Stimulated activated CD4-positive, alpha-beta T cell treated with anti-CD3 and anti-CD28 coated beads, TNF-alpha, amount 100 ng/mL, for 4 hours (primary cell): ENCODE data around the gene SLC23A1.
"Not testable (repeated sequence)": the region's sequence is repeated elsewhere in the genome, so short reads cannot be mapped to it uniquely, and the experiment has no call there.

Source experiments
- DNase-seq, 3 experiments: peaks; one replicate each; pipeline ENCODE4 v3.0.0-alpha.2; 2020; ENCODE audit warnings: low read depth in 3 of 3

SLC23A1 gene

DNA sequence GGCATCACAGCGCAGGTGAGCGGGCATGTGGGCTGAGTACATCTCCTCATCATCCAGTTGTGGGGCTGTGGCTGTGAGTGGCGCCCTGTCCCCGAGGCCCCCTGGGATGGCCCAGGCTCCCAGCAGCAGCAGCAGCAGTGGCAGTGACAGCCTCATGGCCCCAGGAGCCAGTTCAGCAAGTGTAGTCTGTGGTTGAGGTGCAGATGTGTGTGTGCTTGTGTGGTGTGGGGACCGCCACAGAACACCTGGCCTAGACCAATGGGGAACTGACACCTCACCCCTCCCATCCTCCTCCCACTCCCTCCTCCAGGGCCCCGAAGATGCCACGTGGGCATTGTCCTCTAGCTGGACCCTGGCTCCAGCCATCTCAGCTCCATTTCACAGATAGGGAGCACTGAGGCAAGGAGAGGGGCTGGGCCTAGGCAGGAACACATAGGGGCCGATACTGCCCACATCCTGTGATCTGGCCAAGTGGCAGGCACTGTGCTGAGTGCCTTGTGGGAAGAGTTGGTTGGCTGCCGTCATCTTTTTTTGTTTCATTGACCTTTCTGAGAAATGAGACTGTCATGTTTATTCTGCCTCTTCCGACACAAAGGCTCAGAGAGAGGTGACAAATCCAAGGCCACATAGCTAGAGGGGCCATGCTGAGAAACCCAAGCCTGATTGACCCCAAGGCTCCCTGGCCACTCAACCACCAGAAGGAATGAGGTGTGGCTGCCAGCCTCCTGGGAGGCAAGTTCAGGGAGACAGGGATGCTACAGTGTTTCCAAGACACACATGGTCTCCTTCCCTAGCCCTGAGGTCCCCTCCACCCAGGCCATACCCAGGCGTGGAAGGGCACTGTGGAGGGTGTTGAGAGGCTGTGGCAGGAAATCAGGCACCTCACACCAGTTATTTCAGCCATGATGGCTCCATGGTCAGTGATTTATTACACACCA, 6.9 kb upstream of the SLC23A1 start, which contains the start of gene MZB1:
MZB1 (minus strand) TSS at position 213 of the 938 bp plus-strand sequence; CDS start at position 156, 57 bp downstream.
- DNase-seq, result no peak

DNA sequence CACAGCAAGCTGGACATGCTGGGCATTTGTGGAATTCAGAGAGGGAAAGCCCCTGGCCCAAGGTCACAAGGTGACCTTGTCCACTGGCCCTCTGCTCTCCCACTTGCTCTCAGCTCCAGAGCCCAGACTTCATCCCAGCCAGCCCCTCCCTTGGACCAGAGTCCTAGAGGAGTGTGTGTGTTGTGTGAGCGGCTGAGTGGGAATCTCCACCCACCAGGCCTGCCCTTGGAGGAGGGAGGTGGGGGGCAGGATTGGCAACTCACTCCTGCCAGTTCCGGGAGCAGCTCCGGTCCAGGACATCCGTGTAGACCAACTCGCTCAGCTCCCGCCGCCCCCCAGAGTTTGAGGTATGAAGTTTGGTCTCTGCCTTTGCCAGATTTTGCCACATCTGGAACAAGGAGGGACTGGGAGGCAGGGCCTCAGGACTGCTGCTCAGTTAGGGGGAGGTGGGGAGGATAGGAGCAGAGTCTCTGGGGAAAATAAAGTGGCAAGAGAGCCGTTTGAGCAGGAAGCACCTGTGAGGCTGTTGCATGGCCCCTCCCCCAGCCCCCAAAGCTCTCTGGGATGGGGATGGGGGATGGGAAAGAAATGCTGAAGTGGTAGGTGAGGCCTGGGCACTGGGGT, 5.2 kb upstream of the SLC23A1 start:
- no peak for DNase-seq

DNA sequence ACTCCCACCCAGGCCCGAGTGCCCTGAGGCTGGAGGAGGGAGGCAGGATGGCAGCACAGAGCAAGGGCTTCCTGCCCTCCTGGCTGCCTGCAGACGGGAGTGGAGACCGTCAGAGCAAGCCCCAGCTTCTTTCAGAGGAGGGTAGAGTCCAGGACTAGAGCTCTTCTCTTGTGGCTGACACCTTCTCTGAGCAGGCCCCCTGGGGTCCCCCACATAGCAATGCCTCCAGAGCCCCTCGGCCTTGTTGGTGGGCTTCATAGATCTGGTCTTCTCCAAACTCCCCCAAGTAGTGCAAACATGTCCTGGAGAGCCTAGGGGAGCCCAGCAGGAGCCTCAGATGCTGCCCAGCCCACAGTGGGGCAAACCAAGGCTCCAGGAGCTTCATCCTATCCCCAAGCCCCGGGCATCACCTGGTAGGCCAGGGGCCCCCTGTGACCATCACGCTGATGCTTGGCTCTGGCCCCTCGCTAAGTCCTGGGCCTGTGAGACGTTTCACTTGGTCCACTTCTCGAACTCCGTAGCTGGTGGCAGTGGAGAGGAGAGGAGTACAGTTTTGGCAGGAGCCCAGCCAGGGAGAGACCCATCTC, 4.6 kb upstream of the SLC23A1 start:
- no peak for DNase-seq

DNA sequence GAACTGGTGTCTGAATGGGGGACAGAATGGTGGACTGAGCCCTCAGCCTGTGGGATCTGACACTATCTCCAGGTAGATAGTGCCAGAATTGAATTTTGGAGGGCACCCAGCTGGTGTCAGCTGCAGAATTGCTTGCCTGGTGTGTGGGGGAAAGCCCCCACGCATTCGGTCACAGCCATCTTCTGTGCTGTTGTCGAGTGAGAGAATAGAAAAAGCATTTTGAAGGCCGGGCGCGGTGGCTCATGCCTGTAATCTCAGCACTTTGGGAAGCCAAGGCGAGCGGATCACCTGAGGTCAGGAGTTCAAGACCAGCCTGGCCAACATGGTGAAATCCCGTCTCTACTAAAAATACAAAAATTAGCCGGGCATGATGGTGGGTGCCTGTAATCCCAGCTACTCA, 3.9 kb upstream of the SLC23A1 start:
- not testable (repeated sequence) for DNase-seq

DNA sequence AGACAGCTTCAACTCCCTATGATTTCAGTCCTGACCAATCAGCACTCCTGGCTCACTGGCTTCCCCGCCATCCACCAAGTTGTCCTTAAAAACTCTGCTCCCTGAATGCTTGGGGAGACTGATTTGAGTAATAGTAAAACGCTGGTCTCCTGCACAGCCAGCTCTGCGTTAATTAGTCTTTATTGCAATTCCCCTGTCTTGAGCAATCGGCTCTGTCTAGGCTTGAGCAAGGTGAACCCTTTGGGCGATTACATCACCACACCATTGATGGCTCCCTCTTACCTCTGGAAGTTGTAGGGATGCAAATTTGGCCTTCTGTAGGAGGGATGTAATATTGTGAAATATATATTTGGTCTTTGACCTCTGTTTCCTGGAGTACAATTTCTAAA, 2.9 kb upstream of the SLC23A1 start:
- DNase-seq, result no peak

DNA sequence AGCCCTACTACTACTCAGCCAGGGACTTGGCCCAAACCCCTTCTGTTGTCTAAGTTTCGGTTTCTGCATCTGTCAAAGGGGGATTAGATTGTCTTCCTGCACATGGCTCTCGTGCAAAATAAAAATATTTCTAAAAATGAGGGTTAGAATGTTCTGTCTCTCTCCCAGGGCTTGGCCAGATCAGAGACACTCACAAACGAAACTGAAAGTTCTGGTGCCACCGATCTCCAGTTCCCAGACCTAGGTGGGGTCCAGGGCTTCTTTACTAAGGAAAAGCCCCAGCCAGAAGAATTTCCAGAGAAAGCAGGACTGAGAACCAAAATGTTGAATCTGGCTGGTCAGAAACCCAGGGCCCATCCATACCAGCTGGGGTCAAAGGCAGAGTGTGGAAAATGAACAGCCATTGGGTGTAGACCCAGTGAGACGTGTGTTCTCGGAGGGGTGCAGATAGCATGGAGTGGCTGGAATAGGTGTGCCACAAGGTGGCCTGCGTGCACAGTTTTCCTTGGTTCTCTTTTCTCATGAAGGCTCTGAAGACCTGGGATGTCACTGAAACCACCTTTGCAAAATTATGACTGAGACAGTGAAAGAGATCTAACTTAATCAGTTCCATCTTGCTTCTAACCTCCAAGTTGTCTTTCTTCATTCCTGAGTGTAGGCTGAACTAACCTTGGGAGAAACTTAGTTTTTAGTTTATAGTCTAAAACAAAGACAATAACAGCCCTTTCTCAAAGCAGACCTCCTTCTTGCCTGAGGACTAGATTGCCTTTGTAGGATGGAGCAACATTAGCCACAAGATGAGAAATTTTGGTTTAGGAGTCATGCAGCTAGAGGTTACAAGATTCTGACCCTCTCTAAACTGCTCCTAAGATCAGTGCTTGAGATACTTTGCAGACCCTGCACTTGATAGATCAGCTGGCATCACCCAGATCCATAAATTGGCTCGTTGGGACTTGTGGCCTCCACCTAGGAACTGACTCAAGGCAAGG, 2.3 kb upstream of the SLC23A1 start:
- DNase-seq, result no peak

DNA sequence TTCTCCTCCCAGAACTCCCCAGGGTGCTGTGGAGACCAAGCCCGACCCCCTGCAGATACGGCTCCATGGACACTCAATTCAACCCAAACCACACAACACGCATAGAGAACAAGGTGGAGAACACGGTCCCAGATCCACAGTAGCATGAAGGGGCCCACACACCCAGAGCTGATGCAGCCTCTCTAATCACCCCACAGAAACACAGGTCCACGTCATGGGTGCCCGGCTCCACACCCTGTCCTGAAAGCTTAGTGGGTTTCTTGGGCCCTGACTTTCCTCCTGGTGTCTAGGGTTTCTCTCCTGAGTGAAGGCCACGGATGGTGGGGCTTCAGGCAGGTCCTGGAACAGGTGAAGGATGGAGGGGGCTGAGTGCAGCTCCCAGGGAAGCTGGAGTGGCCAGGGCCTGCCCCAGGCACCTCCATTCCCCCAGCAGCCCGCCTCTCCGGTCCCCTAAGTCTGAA, 1.5 kb upstream of the SLC23A1 start:
- no peak for DNase-seq

DNA sequence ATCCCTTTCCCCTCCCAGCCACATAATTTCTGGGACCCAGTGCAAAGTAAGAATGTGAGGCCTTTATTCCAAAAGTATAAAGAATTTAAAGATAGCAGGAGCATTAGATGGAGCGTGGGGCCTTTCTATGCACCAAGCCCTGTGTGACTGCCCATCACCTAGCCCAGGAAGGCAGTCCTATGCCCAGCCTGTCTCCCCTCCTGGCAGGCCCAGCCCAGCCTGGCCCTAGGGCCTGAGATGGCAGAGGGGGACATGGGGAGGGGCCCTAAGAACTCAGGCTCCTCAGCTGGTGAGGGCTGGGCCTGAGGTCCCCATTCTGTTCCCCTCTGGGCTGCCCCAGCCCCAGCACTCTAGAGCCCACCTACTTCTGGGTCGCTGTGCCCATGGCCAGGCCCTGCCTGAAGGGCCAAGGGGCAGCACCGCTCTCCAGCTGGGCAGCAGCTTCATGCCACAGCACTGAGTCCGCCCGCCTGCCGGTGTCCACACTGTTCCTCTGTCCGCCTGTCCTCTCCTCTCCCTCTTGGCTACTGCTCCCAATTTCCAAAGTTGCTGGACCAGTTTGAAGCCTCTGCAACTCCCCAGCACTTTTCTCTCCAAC, 995 bp upstream of the SLC23A1 start:
- DNase-seq, result no peak

DNA sequence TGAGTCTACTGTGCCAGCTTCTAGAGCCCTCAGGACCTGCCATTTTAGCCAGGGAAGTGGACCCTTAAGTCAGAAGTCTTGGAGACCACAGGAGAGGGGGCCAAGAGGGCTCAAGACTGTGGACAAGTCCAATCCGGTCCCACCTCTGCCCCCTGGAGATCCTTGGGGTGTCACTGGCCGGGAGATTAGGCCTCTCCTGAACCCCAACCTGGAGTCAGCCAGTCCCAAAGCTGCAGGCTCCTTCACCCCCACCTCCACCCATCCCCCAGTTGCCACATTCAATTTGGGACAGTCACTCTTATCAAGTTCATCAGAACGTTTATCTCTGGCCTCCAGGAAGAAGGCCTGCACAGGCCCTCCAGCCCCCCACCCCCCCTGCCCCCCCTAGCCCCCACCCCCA, 290 bp downstream of the SLC23A1 start:
- DNase-seq, result no peak

DNA sequence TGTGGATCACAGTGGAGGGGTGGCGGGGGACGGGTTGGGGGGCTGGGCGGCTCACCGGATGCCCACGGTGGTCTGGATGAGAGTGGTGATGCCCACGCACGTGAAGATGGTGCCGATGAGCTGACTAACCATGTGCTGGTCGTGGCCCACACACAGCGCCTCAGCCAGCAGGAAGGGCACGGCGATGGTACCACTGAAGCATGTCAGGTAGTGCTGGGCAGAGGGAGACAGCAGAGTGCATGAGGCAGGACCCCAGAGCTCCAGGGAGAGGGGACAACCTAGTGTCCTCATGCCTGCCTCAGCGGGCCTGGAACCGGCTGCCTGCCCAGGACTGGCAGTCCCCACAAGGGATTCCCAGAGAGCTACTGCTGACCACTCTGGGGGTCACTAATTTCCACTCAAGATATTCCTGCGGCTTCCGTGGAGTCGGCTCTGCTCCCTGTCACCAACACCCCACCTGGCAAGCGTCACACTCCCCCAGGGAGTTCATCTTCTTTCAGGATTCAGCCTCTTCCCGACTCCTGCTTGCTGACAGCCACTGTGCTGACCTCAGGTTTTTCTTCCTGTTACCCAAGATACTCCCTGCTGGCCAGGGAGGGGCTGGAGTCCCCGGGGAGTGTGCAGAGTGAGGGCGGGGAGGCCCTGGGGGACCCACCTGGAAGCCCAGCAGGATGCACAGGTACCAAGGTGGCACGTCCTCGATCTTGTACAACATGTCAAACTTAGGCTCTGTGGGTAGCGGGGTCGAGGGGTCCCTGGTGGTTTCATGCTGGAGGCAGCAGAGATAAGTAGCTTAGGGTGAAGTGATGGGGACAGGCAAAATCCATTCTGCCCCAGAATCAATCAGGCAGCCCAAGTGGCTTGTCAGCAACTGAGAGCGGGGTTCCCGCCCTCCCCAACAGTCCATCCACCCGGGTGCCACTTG, 998 bp downstream of the SLC23A1 start:
- DNase-seq, result no peak

DNA sequence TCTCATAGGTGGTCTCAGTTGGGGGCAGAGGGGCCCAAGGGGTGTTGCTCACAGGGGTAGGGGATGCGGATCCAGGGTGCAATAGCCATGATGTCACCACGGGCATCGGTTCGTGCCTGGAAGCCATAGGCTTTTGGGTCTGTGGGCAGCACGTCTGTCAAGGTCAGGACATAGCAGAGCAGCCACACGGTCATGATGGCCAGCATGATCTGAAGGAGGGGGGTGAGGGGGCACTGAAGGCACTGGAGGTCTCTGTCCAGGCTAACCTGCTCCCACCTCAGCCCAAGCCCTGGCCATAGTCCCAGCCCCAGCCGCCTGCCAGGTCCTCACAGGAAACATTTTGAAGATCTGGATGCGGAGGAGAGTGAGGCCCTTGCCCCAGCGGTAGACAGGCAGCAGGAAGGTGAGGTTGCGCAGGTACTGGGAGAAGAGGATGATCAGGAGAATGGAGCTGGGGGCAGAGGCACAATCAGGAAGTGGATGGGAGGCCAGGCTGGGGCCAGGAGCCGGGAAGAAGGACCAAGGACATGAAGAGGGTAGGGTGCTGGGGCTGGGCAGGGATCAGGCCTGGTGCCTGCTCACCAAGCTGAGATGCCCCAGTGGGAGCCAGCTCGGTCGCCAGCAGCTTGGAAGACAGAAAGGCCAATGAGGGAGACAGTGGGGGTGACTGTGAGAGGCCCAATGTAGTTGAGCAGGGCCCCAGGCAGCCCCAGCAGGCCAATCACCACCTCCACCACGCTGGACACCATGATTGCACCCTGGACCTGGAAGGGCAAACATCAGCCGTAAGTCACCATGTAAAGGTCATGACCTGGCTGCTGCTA, 3.3 kb downstream of the SLC23A1 start:
- no peak for DNase-seq

DNA sequence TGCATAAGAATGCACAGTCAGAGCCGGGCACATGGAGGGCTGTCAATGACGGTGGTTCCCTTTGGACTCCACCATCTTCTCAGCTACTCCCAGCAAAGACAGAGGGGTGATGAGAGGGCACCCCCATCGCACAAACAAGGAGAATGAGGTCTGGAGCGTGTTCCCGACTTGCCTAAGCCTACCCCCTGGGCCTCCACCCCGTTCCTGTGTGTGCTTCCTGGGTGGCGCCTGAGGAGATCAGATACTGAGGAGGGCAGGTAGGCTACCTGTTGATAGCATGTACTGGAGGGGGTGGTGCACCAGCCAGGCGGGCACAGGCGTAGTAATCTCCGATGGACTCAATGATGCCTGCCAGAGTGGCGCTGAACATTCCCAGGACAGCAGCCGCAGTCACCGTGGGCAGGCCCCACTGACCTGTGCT, 4.1 kb downstream of the SLC23A1 start:
- DNase-seq, result no peak

DNA sequence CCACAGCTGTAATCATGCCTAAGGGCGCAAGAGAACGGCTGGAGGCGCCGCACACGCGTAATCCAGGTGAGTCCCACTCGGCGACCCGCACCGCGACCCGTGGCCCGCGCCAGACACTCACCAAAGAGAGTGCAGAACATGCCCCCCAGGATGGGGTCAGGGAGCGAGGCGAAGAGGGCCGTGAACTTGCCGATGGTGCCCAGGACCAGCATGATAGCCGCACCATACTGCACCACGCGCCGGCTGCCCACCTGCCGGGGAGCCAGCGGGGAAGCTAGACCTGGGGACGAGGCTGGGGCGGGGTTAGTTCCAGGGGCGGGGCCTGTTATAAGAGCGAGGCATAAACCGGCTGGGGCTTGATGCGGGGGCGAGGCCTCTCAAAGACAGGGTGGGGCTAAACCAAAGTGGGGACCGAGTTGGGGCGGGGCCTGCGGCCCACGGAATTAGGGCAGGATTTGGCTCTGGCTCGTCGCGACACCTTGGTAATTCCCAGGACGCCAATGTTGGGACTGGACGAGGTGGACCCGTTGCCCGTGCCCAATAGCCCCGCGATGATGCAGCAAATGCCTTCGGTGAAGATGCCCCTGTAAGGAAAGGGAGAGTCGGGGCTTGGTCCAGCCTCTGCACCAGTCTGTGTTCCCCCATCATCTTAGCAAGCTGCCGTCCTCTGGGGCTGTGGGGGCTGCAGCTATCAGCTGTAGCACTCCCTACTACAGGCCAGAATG, 4.8 kb downstream of the SLC23A1 start:
- DNase-seq, result no peak

DNA sequence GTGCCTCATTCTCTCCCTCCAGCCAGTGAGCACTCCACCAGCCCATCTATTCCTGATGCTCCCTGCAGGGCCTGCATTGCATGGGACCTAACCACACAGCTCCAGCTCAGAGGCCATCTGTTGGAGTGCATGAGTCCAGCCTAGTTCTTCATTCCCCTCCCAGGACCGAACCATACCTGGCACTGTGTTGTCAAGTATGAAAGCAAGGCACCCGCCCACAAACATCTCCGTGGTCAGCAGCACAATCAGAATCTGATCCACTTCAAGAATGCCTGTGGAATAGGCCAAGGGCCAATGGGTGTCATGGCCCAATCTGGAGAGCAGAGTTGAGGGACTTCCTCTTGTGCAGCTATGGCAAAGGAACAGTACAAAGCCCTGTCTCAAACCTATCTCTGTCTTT, 5.9 kb downstream of the SLC23A1 start:
- no peak for DNase-seq

DNA sequence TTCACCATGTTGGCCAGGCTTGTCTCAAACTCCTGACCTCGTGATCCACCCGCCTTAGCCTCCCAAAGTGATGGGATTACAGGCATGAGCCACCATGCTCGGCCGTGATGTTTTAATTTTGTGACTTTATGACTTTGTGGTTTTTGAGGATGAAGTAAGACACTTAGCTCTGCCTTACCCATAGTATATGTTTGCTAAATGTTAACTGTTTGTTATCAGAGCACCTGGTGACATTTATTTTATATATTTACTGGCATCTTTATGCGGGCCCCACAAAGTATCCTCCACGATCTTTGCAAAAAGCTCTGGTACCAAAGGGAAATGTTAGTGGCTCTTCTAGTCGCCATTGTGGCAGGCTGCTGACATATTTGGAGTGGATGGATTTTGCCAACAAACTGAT, 6.7 kb downstream of the SLC23A1 start:
- no peak for DNase-seq

DNA sequence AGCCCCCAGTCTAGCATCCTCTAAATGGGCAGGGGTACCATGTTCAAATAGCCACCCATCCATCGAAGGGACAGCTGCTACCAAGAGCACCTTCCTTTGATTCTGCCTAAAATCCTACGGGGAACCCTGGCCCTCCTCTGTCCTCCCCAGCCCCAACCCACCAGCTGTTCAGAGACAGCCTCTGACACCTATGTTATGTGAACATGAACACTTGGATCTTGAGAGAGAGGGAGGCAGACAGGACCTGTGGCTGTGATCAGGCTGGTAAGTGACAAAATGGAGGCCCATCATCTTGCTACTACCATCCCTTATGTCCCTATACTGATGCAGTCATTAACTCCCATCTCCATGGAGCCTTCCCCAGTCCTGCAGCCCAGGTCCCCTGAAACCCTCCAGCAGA, 8.2 kb downstream of the SLC23A1 start:
- no peak for DNase-seq

DNA sequence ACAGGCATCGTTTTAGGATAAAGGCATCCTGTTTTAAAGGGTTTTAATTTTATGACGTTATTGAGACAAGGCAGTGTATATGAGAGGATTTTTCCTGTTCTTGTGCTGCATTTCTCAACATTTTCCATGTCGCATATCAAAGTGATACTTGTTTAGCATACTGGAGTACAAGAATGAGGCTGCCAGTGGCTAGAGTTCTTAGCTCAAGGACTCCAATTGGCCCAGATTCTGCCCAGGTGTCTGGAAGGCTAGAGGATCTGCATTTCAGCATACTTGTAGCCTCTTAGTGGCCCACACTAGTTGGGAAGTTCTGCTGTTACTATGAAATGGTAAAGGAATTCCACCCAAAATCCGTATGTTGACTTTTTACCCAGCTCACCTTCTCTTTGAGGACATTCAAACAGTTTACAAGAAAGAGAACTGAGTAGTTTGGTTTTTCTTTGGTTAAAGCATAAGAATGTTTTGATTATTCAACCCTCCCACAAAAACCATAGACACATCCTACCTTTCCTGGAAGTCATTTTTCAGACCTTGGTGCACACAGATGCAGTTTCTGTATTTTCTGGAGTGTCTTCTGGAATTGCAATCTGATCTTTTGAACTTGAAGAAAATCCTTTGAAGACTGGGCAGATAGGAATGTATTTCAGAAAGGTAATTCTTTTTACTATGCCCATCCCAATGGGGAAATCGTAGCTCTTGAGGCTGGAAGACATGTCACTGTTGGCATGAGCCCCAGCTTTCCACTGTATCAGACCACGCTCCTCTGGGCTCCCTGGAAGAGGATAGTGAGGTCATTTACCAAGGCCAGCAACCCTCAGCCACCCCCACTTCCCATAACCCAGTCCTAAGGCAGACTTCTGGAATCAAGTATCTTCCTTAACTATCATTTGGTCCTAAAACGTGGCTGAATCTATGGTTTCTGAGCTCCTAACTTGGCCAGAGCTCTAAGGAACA, 11.3 kb downstream of the SLC23A1 start:
- DNase-seq, result no peak
